HepG2 (cell line): ENCODE results near the gene STAG3. TPM values are rescaled to one million over a fixed set of nuclear protein-coding genes. Genes with fewer than 3 reads are reported as not detected.
"Not testable (repeated sequence)": the region's sequence is repeated elsewhere in the genome, so short reads cannot be mapped to it uniquely, and the experiment has no call there.

Source experiments
- ATAC-seq: fragments of 200-7000 bp; cut with Tn5 transposase; 3 replicates; pipeline ENCODE4 v1.9.1; 2020; ENCODE audit warnings: mild to moderate bottlenecking, moderate library complexity
- BruUV-seq: library from RNA; stranded (reverse); fragments of 400-500 nt; replicated peaks from 2 replicates; lab custom pipeline; 2021; lab: Mats Ljungman, UMichigan
- CTCF ChIA-PET: fragments of 300-600 bp; formaldehyde crosslinking; extraction: SDS; loops from one replicate; lab custom pipeline; 2021; ENCODE audit warnings: low total read pairs, inconsistent platforms, low intra/inter-chr PET ratio; lab: Yijun Ruan, JAX
- POLR2A ChIA-PET: fragments of 350-600 bp; sonication (Branson Sonifier 250); formaldehyde crosslinking; loops from one replicate; lab custom pipeline; 2020; ENCODE audit warnings: antibody characterized with exemption, inconsistent platforms; lab: Yijun Ruan, JAX
- DNase-seq: peaks from one replicate; pipeline ENCODE4 v3.0.0-alpha.2; 2015; ENCODE audit warnings: low spot score
- FAIRE-seq: peaks from 3 replicates; lab custom pipeline; 2011; peaks lifted over from hg19 to GRCh38; lab: Jason Lieb, UNC
- H2AFZ ChIP-seq: one replicate; pipeline ENCODE4 v1.6.1; 2011; ENCODE audit warnings: low read length, inconsistent platforms
- H3K27ac ChIP-seq: fragments of 300-600 bp; 3 replicates; pipeline ENCODE4 v1.8.0; 2011; ENCODE audit warnings: mixed run types, mild to moderate bottlenecking, mixed read lengths, low read length, inconsistent platforms; ENCODE audit not compliant: insufficient read depth; ENCODE audit errors: extremely low read length
- H3K27me3 ChIP-seq, 2 experiments: fragments of 200-600 bp in 1 of 2; 2 replicates in 1 of 2; 3 replicates in 1 of 2; pipeline versions ENCODE4 v1.6.0 to v1.8.0; 2011; ENCODE audit warnings: low read length in 2 of 2, mild to moderate bottlenecking in 2 of 2, moderate library complexity in 2 of 2, inconsistent platforms in 1 of 2; ENCODE audit not compliant: insufficient read depth in 2 of 2, control insufficient read depth in 1 of 2
- H3K36me3 ChIP-seq, 2 experiments: fragments of 200-600 bp in 1 of 2; replicated peaks in 1 of 2; 2 replicates in 1 of 2; 3 replicates in 1 of 2; pipeline versions ENCODE4 v1.5.1 to v1.8.0; 2011; ENCODE audit warnings: low read length in 2 of 2, inconsistent platforms in 1 of 2; ENCODE audit not compliant: insufficient read depth in 2 of 2, control insufficient read depth in 1 of 2
- H3K4me1 ChIP-seq: 2 replicates; pipeline ENCODE4 v1.5.1; 2012; ENCODE audit warnings: low read length, inconsistent platforms; ENCODE audit not compliant: insufficient read depth
- H3K4me2 ChIP-seq: 2 replicates; pipeline ENCODE4 v1.6.0; 2011; ENCODE audit warnings: low read depth, low read length, inconsistent platforms
- H3K4me3 ChIP-seq, 3 experiments: fragments of 200-600 bp in 1 of 3; sonication (generic), shearing (Covaris generic) in 1 of 3; replicated peaks in 1 of 3; 2 replicates each; pipeline ENCODE4 v1.5.1; 2011 to 2016; ENCODE audit warnings: low read length in 3 of 3, inconsistent platforms in 2 of 3, low read depth in 2 of 3, mild to moderate bottlenecking in 2 of 3, control low read depth in 1 of 3, mixed read lengths in 1 of 3; ENCODE audit not compliant: insufficient read depth in 1 of 3
- H3K79me2 ChIP-seq: one replicate; pipeline ENCODE4 v1.6.1; 2011; ENCODE audit warnings: low read length, inconsistent platforms; ENCODE audit not compliant: insufficient read depth
- H3K9ac ChIP-seq: 2 replicates; pipeline ENCODE4 v1.6.0; 2011; ENCODE audit warnings: mild to moderate bottlenecking, low read depth, low read length, inconsistent platforms; ENCODE audit not compliant: insufficient read depth
- H3K9me3 ChIP-seq: 2 replicates; pipeline ENCODE4 v1.5.1; 2012; ENCODE audit warnings: mild to moderate bottlenecking, low read length
- H4K20me1 ChIP-seq: 2 replicates; pipeline ENCODE4 v1.6.0; 2011; ENCODE audit warnings: inconsistent platforms, mild to moderate bottlenecking, low read length, moderate library complexity; ENCODE audit not compliant: insufficient read depth
- PRDM4 ChIP-seq: sonication (generic); formaldehyde crosslinking; IDR thresholded peaks from 2 replicates; pipeline ENCODE4 v1.9.0; 2021; ENCODE audit warnings: missing genetic modification reagents, borderline replicate concordance
- ZNF12 ChIP-seq: sonication (generic); formaldehyde crosslinking; IDR thresholded peaks from 2 replicates; pipeline ENCODE4 v1.5.0; 2020; ENCODE audit warnings: missing genetic modification reagents
- ZNF770 ChIP-seq: sonication (generic); formaldehyde crosslinking; IDR thresholded peaks from 2 replicates; pipeline ENCODE4 v1.5.0; 2020; ENCODE audit warnings: mild to moderate bottlenecking, missing genetic modification reagents
- ZUFSP ChIP-seq: sonication (generic); formaldehyde crosslinking; IDR thresholded peaks from 2 replicates; pipeline ENCODE4 v1.9.0; 2021; ENCODE audit warnings: missing genetic modification reagents, mild to moderate bottlenecking, borderline replicate concordance
- WGBS: methylation state at CpG from one replicate; pipeline ENCODE4 v1.1.6; 2017; ENCODE audit warnings: low lambda C conversion rate; 5-methylcytosine and 5-hydroxymethylcytosine counted together
- in situ Hi-C: cut with HindIII; loops from 2 replicates; pipeline ENCODE4 v1.10.0; 2017; ENCODE audit warnings: low pct_unique_long_range_greater_than_20kb; ENCODE audit not compliant: extremely low pct_ligation_motif_present
- intact Hi-C: fragments of 100-400 bp; cut with micrococcal nuclease; formaldehyde crosslinking; loops from one replicate; pipeline ENCODE4 v1.10.0; 2022; ENCODE audit not compliant: unreplicated experiment
- polyA plus RNA-seq, 8 experiments: library from polyadenylated mRNA; depleted of rRNA in 3 of 8; stranded (reverse) in 7 of 8; unstranded in 1 of 8; fragments of >200 nt; fragmentation: Illumina TruSeq in 4 of 8; extraction: Trizol in 4 of 8; gene quantifications; 2 replicates each; pipeline versions ENCODE4 v1.2.1 to v1.2.3, GENCODE V29; 2011 to 2016; ENCODE audit warnings: low read depth in 4 of 8, missing spikeins in 1 of 8, mixed read lengths in 1 of 8; ENCODE audit not compliant: insufficient read depth in 1 of 8
- total RNA-seq, 5 experiments: library from RNA; depleted of rRNA; stranded (reverse); fragments of >200 nt; fragmentation: Illumina TruSeq; extraction: Trizol; gene quantifications; 2 replicates each; pipeline ENCODE4 v1.2.3, GENCODE V29; 2016; ENCODE audit warnings: low read depth in 1 of 5

The STAG3 gene
- total and polyA plus RNA-seq, 2 of the 13 experiments (the other 11 are each of a cell fraction or from before 2014, with no cell fraction given) = 0.09 to 0.33 TPM

- Histone ChIP-seq H3K4me2 (peak overlapping the region; percentile 74), H3K4me3 (peak overlapping the region in 2 of 3 experiments; percentile 84 to 92; a peak in 2 of 6 replicates), H2AFZ (no peak overlapping the region), H4K20me1 (no peaks in the 10 kb centered on the region), H3K9me3 (no peaks in the 10 kb centered on the region), H3K4me1 (peaks cover 58% of the 10 kb centered on the region), H3K27ac (no peak overlapping the region), H3K36me3 (no peaks in the 10 kb centered on the region), H3K9ac (no peak overlapping the region), H3K27me3 (no peaks in the 10 kb centered on the region), H3K79me2 (peaks cover 5% of the 10 kb centered on the region)
- intact Hi-C loops = loop anchor here (5.0 kb wide), 1 partner anchor 46 kb away; the partner anchor contains the start of gene ZNF3
- TF ChIP-seq ZUFSP (CRISPR knock-in tag) = no peak
- peak; percentile 50 for TF ChIP-seq ZNF770 (CRISPR knock-in tag)
- no peak for TF ChIP-seq PRDM4
- 0 out of 2 replicates have a peak, but pooled peaks have one; percentile 50 for TF ChIP-seq ZNF12 (CRISPR knock-in tag)
- ATAC-seq (no peak), DNase-seq (no peak), FAIRE-seq (no peak)
- CTCF ChIA-PET = no interaction called here
- POLR2A ChIA-PET = interaction anchor here (2.5 to 3.7 kb wide), 2 partner anchors 20 to 28 kb away, joined by 8 to 26 read pairs; partner anchors contain the start of genes AP4M1, LAMTOR4 and MCM7
- WGBS = 37% methylated on average over 1 of the region's 1 CpG
- in situ Hi-C loops = no loop called here
- BruUV-seq = no TSS peak
Observed at GRCh38 chr7:100128637-100128963, 49.1 kb upstream of the STAG3 start.

GRCh38 chr7:100130220-100130607 lies 47.5 kb upstream of the STAG3 start:
- intact Hi-C loops, FAIRE-seq, H3K27ac ChIP-seq, H3K79me2 ChIP-seq, DNase-seq, H2AFZ ChIP-seq, H3K9me3 ChIP-seq, H4K20me1 ChIP-seq, BruUV-seq, H3K9ac ChIP-seq, ATAC-seq, H3K27me3 ChIP-seq, H3K4me3 ChIP-seq, H3K36me3 ChIP-seq: not testable (repeated sequence)
- ChIA-PET CTCF (interaction anchor here (1.9 kb wide), 1 partner anchor 21 kb away, joined by 5 read pairs; no protein-coding TSS in a partner anchor), POLR2A (interaction anchor here (1.4 to 3.7 kb wide), 3 partner anchors 12 to 29 kb away, joined by 3 to 26 read pairs (median 8); partner anchors contain the start of genes AP4M1, LAMTOR4 and MCM7)
- Histone ChIP-seq H3K4me2 (0 out of 2 replicates have a peak overlapping the region, but pooled peaks have one; percentile 80), H3K4me1 (peaks cover 44% of the 10 kb centered on the region)
- in situ Hi-C loops = loop anchor here (5.0 kb wide), 1 partner anchor 82 kb away; no protein-coding TSS in a partner anchor
- WGBS = 100% methylated on average over 1 of the region's 1 CpG
